Measurements from ENCODE around the gene UBE3B. TPM values are rescaled to one million over a fixed set of nuclear protein-coding genes. Genes with fewer than 3 reads are reported as not detected.

The UBE3B gene
- total RNA-seq, 1 experiment from 2014 or later, result 25.7 TPM

DNA sequence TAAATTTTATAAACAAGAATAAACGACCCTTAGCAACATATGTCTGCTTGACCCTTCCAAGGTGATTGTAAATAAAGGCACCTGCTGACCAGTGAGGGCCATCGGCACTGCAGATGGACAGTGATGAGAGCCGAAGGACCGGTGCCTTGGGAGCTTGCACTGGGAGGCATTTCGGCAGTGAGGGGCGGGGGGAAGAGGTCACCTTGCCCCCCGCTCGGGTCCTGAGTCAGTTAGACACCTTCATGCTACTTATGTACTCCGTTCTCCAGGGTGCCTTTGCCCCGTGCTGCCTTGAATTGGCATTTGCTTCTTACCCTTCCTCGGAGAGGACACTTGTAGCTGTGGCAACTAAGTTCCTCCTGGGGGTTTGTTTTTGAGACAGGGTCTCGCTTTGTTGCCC lies 72.8 kb downstream of the UBE3B start:
- H4K20me1 ChIP-seq (ENCODE audit: low read length), result no peaks in the 10 kb centered on the region
- H3F3A ChIP-seq (ENCODE audit: low read length, unreplicated experiment), result no peaks in the 10 kb centered on the region
- peaks cover 19% of the 10 kb centered on the region for H3K4me1 ChIP-seq (ENCODE audit: insufficient read depth, low read length)
- BruUV-seq (replicated peaks), result no TSS peak
- no peak overlapping the region for H3K4me3 ChIP-seq (ENCODE audit: low read length)
- H3K4me2 ChIP-seq (ENCODE audit: low read length), result no peak overlapping the region
- no peaks in the 10 kb centered on the region for H3K79me2 ChIP-seq (ENCODE audit: low read length)
- POLR2A ChIA-PET (ENCODE audit: unreplicated experiment), result no interaction called here
- intact Hi-C loops (cut with micrococcal nuclease), result no loop called here
- H2AFZ ChIP-seq (ENCODE audit: low read length), result no peak overlapping the region
- H3K27ac ChIP-seq (ENCODE audit: low read length), result no peak overlapping the region
- CTCF ChIA-PET, result no interaction called here
- ATAC-seq, result no peak
- no peaks in the 10 kb centered on the region for H3K9me2 ChIP-seq (replicated peaks; ENCODE audit: low read length)
- H3K9ac ChIP-seq (ENCODE audit: low read length), result no peak overlapping the region
- H3K36me3 ChIP-seq (ENCODE audit: low read depth, low read length), result no peaks in the 10 kb centered on the region
- no peaks in the 10 kb centered on the region for H3K9me3 ChIP-seq (ENCODE audit: low read length)
- TF ChIP-seq EZH2phosphoT487 (IDR thresholded peaks at IDR 0.05; ENCODE audit: borderline replicate concordance, low read length), result no peak
- no peak for TF ChIP-seq CTCF (conservative IDR thresholded peaks at IDR 0.05; ENCODE audit: low read depth, low read length)
- TF ChIP-seq EZH2 (IDR thresholded peaks at IDR 0.05; ENCODE audit: low read length, unreplicated experiment), result no peak
- no peaks in the 10 kb centered on the region for H3K27me3 ChIP-seq (ENCODE audit: low read length)
- DNase-seq, result no peak

DNA sequence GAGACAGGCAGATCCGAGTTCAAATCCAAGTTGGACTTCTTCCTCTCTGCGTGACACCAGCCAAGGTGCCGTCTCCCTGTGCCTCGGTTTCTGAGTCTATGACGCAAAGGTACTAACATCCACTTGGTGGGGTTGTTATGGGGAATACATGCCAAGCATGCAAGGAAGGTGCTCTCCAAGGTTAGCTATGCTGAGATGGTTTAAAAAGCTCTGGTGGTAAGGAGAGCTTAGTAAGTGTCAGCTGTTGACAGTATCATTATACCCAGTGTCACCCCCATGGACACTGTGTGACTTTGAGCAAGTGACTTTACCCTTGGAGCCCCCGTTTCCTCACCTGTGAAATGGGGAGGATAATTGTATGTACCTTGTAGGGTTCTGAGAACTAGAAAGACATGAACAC lies 73.7 kb downstream of the UBE3B start:
- BruUV-seq (replicated peaks), result no TSS peak
- ChIA-PET CTCF (no interaction called here), POLR2A (ENCODE audit: unreplicated experiment) (interaction anchor here (0.8 kb wide), 1 partner anchor 22 kb away, joined by 3 read pairs; the partner anchor contains the start of genes MMAB and MVK)
- H3K9ac ChIP-seq (ENCODE audit: low read length), result no peak overlapping the region
- no peaks in the 10 kb centered on the region for H3K9me3 ChIP-seq (ENCODE audit: low read length)
- no peaks in the 10 kb centered on the region for H3F3A ChIP-seq (ENCODE audit: low read length, unreplicated experiment)
- no peak for TF ChIP-seq EZH2phosphoT487 (IDR thresholded peaks at IDR 0.05; ENCODE audit: borderline replicate concordance, low read length)
- no peak for TF ChIP-seq CTCF (conservative IDR thresholded peaks at IDR 0.05; ENCODE audit: low read depth, low read length)
- no peak for TF ChIP-seq EZH2 (IDR thresholded peaks at IDR 0.05; ENCODE audit: low read length, unreplicated experiment)
- H3K79me2 ChIP-seq (ENCODE audit: low read length), result no peaks in the 10 kb centered on the region
- intact Hi-C loops (cut with micrococcal nuclease), result no loop called here
- DNase-seq, result no peak
- H3K27ac ChIP-seq (ENCODE audit: low read length), result no peak overlapping the region
- no peak overlapping the region for H2AFZ ChIP-seq (ENCODE audit: low read length)
- H4K20me1 ChIP-seq (ENCODE audit: low read length), result no peaks in the 10 kb centered on the region
- H3K4me3 ChIP-seq (ENCODE audit: low read length), result no peak overlapping the region
- H3K27me3 ChIP-seq (ENCODE audit: low read length), result no peaks in the 10 kb centered on the region
- no peaks in the 10 kb centered on the region for H3K36me3 ChIP-seq (ENCODE audit: low read depth, low read length)
- no peak for ATAC-seq
- no peaks in the 10 kb centered on the region for H3K9me2 ChIP-seq (replicated peaks; ENCODE audit: low read length)
- H3K4me1 ChIP-seq (ENCODE audit: insufficient read depth, low read length), result peaks cover 11% of the 10 kb centered on the region
- no peak overlapping the region for H3K4me2 ChIP-seq (ENCODE audit: low read length)

DNA sequence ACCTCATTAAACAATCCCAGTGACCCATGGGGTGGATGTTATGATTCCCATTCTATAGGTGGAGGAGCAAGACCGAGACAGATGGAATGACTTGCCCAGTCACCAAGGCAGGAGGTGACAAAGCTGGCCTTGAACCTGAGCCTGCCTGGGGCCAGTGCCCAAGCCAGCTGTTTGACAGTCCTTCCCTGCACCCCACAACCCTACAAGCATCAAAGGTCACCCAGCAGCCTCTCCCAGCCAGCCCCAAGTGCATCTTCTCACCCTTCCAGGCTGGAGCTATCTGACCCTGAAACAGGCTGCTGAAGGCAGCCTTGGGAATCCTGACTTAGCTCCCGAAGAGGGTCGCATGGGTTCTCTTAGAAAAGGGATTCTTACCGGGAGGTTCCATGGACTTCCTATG lies 75.5 kb downstream of the UBE3B start:
- no peak overlapping the region for H3K4me3 ChIP-seq (ENCODE audit: low read length)
- intact Hi-C loops (cut with micrococcal nuclease), result no loop called here
- CTCF ChIA-PET, result no interaction called here
- H3F3A ChIP-seq (ENCODE audit: low read length, unreplicated experiment), result no peaks in the 10 kb centered on the region
- H3K27me3 ChIP-seq (ENCODE audit: low read length), result no peaks in the 10 kb centered on the region
- H3K9me2 ChIP-seq (replicated peaks; ENCODE audit: low read length), result no peaks in the 10 kb centered on the region
- no peaks in the 10 kb centered on the region for H3K9me3 ChIP-seq (ENCODE audit: low read length)
- no peaks in the 10 kb centered on the region for H4K20me1 ChIP-seq (ENCODE audit: low read length)
- no peak for ATAC-seq
- no peak for TF ChIP-seq CTCF (conservative IDR thresholded peaks at IDR 0.05; ENCODE audit: low read depth, low read length)
- no peak for DNase-seq
- POLR2A ChIA-PET (ENCODE audit: unreplicated experiment), result no interaction called here
- no peak overlapping the region for H3K9ac ChIP-seq (ENCODE audit: low read length)
- H3K4me1 ChIP-seq (ENCODE audit: insufficient read depth, low read length), result peaks cover 9% of the 10 kb centered on the region; the same call in 1 of the 2 replicates
- H3K79me2 ChIP-seq (ENCODE audit: low read length), result no peaks in the 10 kb centered on the region
- no TSS peak for BruUV-seq (replicated peaks)
- H3K27ac ChIP-seq (ENCODE audit: low read length), result no peak overlapping the region
- H2AFZ ChIP-seq (ENCODE audit: low read length), result no peak overlapping the region
- no peaks in the 10 kb centered on the region for H3K36me3 ChIP-seq (ENCODE audit: low read depth, low read length)
- H3K4me2 ChIP-seq (ENCODE audit: low read length), result no peak overlapping the region

Measured in PC-3 (cell line).